ENCODE data around the gene MACF1.

- TF ChIP-seq JUNB (CRISPR knock-in tag; IDR thresholded peaks at IDR 0.05; ENCODE audit: borderline replicate concordance) (no peak), CCDC6 (CRISPR knock-in tag; IDR thresholded peaks at IDR 0.05) (no peak), HOXD1 (CRISPR knock-in tag; IDR thresholded peaks at IDR 0.05) (no peak), JUND (CRISPR knock-in tag; IDR thresholded peaks at IDR 0.05) (no peak), ZNF121 (CRISPR knock-in tag; IDR thresholded peaks at IDR 0.05) (no peak), ZNF343 (CRISPR knock-in tag; IDR thresholded peaks at IDR 0.05) (no peak), FOSL1 (CRISPR knock-in tag; IDR thresholded peaks at IDR 0.05; ENCODE audit: borderline replicate concordance) (no peak), EP300 (IDR thresholded peaks at IDR 0.05; ENCODE audit: low read depth in 2 of 2, low read length in 2 of 2) (no peak), EP300 (CRISPR knock-in tag; IDR thresholded peaks at IDR 0.05; ENCODE audit: borderline replicate concordance) (no peak), ZNF101 (CRISPR knock-in tag; IDR thresholded peaks at IDR 0.05; ENCODE audit: borderline replicate concordance, low read depth) (no peak), ZNF326 (CRISPR knock-in tag; IDR thresholded peaks at IDR 0.05; ENCODE audit: borderline replicate concordance) (no peak)
These were observed 105.5 kb downstream of the MACF1 start for GRCh38 chr1:39310015-39310414.

Data from HepG2 (cell line).